HG02642 (cell line): ENCODE measurements around the gene SEC61A2.
"Not testable (repeated sequence)": the region's sequence is repeated elsewhere in the genome, so short reads cannot be mapped to it uniquely, and the experiment has no call there.

Source experiments
- ATAC-seq: cut with Tn5 transposase; IDR thresholded peaks from one replicate; pipeline ENCODE4 v1.9.1; 2021; ENCODE audit warnings: mild to moderate bottlenecking; ENCODE audit not compliant: unreplicated experiment, poor library complexity

Gene SEC61A2

DNA sequence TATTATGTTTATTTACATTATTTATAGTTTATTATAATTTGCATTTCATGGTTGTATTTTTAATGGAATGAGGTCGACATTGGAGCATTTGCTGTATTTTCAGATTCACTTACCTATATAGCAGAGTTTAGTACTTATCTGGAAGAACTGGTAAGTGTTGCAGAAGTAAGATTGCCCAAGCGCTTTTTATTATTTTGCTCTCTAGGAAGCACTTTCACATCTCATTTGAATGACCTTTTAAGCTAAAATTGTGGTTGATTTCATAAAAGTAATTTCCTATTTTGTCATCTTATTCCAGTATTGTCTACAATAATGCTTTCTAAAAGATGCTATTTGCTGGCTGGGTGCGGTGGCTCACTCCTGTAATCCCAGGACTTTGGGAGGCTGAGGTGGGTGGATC lies 28.6 kb downstream of the SEC61A2 start:
- no peak for ATAC-seq

DNA sequence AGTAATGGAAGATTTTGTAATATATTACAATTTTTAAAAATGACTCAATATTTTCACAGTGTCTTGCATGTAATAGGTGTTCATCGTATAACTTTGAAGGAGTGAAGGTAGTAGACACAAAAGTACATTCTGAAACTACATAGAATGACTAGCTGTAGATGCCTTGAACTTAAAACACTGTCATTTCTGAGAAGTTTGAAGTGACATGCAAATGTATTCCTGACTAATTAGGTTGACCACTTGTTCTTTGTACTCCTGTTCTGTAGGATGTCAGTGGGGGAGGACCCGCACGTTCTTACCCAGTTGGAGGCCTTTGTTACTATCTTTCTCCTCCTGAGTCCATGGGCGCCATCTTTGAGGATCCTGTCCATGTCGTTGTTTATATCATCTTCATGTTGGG lies 31.2 kb downstream of the SEC61A2 start:
- no peak for ATAC-seq

DNA sequence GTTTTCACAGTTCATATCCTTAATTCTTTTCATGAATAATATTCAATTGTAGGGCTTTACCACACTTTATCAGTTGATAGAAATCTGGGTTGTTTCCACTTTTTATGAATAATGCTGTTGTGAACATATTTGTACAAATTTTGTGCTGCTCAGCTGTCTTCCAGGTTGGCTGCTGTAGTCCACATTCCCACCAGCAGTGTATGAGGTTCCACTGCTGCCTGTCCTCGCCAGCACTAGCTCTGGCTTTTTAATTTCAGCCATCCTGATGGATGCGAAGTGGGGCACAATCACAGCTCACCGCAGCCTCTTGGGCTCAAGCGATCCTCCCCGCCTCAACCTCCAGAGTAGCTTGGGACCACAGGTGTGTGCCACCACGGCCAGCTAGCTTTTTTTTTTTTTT lies 33.5 kb downstream of the SEC61A2 start:
- ATAC-seq, result no peak

DNA sequence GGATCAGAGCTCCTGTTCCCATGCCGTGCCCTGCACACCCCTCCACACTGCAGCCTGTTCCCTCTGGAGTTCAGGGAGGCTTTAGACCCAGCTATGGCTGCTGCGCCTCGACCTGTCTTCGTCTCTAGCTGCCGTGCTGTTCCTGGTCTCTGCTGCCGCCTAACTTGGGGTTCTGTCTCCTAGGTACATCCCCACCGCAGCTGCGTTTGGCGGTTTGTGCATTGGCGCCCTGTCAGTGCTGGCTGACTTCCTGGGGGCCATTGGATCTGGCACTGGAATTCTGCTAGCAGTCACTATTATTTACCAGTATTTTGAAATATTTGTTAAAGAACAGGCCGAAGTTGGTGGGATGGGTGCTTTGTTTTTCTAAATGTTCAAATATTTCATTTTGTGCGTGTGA lies 34.6 kb downstream of the SEC61A2 start:
- ATAC-seq, result no peak

DNA sequence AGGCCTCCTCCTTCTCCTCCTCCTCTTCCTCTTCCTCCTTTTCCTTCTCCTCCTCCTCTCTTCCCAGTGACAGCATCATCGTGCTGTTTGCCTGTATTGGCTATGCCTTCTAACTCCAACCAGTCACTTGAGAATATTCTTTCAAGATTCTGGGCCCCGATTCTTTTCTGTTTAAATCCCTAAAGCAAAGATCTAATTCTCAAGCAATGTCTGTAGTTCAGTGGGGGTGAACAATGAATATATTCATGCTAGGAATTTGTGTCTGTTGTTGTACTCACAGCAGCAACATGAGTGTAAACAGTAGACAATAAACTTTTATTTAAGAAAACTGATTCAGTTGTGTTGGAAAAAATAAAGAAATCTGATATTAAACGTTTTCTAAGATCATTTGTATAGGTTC lies 35.6 kb downstream of the SEC61A2 start:
- ATAC-seq, result no peak

DNA sequence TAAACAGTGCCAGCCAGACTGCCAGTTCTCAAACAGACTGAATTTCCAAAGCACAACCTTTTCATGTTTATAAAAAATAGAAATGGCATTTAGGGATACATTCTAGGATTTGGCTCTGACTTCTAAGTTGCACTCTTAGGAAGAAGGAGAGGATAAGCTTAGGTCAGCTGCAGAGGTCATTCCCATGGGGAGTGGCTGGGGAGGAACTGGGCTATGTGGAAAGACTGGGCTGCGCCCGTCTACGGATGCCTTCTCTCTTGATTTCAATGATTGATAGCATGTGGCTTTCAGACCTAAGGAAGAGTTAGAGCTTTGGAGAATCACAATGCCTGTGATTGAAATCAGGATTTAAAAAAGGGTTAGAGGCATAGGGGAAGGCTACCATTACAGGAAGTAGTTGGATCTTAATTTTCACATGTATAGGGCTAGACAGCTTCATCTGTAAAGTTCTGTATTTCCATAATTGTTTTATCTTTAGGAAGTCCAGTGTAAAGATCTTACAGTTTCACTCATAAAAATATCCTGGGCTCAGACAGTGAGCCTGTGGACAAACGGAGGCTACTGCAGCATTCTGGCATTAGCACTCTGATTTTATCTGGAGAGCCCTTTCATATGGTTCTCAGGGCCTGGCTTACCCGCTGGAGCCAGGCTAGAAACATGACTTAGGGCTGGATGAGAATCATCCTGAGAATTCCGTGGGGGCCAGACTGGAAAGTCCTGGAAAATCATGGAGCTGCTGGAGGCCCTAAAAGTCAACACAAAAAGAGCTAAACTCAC lies 36.7 kb downstream of the SEC61A2 start:
- ATAC-seq, result no peak

DNA sequence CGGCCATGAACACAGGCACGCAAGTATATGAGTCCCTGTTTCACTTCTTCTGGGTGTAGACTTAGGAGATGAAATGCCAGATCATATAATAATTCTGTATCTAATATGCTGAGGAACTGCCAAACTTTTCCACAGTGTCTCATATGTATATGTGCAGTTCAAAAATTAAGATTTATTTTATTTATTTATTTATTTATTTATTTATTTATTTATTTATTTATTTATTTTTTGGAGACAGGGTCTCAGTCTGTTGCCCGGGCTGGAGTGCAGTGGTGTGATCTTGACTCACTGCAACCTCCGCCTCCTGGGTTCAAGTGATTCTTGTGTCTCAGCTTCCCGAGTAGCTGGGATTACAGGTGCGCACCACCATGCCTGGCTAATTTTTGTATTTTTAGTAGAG lies 42.0 kb downstream of the SEC61A2 start:
- not testable (repeated sequence) for ATAC-seq

DNA sequence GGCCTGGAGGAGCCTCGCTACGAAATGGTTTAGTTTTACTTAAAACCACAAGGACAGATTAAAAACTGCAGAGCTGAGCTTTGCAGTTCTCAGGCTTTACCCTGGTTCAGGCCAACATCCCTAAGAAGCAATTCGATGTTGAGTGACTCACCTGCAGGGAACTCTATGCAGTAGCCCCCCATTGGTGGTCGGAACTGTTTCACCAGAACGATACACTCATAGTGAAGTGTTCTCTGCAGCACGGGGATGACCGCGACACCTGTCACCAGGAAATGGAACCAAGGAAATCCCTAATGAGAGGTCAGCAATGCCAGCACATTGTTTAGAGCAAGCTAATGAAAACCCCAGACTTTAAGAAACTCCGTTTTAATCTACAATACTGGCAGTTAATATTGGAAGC lies 48.2 kb downstream of the SEC61A2 start:
- no peak for ATAC-seq

DNA sequence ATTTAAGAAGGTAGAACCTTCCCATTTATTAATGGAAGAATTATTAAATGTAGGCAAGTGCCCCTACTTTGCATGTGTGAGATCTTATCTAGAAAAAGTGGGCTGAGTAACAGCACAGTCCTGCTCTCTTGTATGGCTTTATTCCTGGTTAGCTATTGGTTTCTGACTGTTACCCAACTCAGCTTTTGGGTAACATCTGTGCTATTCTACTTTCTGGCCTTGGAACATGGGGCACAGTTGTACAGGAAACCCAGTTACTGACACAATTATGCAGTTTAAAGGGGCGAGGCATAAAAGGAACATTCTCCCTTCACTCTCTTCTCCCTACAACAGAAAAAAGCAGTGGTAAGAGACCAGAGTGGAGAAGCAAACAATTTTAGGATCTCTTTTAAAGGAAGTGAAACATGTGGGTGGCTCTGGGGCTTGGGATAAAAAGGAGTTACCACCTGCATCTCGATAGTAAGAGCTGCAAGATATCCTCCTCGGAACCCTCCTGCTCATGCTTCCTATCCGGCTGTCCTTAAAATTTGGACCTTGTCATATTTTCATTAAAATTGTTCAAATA lies 50.2 kb downstream of the SEC61A2 start:
- ATAC-seq, result no peak

DNA sequence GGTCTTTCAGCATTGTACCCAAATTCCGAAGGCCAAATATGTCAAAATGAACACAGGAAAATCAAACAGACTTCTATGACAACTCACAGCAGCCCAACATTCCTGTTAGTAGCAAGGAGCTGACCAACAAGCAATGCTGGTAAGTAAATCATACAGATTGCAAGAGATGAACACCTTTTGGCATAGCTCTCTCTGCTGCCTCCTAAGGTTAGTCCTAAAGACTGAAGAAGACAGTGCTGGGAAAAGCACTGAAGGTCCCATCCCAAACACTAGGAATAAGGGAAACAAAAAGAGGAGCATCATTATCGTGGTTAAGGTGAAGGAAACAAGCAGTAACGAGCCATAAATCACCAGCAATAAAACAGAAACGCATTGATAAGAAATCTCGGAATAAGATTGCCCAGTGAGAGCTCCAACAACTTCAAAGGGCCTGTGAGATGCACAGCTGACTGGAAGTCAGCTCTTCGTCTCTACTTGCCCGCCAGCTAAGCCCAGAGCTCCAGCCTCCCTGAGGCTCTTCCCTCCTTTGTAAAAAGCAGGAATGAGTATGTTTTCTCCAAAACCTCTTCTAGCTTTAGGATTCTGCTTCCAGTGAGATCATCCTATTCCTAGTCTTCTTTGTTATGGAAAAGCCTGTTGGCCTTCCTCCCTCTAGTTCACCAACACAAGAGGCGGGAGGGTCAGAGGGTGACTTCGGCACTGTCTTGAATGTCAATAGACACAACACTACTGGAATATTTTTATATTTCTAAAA lies 50.9 kb downstream of the SEC61A2 start:
- ATAC-seq, result no peak

DNA sequence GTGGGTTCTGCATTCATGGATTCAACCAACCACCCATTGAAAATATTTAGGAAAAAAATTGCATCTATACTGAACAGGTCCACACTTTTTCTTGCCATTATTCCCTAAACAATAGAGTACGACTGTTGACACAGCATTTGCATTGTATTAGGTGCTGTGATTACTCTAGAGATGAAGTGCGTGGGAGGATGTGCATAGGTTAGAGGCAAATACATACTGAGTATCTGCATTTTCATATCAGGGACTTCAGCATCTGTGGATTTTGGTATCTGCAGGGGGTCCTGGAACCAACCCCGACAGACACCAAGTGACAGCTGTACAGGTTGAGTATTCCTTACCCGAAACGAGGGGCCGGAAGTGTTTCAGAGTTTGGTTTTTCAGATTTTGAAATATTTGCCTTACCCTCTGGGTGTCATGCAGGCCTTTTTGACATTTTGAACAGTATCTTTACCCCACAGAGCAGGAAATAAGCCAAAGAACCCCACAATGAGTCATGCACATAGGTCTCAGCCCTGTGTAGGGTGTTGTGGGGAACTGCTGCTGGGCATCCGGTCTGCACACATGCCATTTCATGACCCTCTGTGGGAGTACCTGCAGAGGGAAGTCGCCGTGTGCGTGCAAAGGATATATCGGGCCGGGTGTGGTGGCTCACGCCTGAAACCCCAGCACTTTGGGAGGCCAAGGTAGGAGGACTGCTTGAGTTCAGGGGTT lies 51.7 kb downstream of the SEC61A2 start:
- ATAC-seq, result peak; percentile 69

DNA sequence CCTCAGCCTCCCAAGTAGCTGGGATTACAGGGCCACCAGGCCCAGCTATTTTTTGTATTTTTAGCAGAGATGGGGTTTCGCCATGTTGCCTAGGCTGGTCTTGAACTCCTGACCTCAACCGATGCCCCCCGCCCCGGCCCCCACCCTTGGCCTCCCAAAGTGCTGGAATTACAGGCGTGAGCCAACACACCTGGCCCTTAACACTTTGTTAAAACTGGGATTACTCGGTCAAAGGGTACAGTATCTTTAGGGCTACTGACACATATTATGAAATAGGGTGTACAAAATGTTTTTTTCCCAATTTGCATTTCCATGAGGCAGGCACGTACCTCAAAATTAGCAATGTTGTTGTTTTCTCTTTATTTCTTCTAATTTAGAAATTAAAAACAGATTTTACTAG lies 54.7 kb downstream of the SEC61A2 start:
- no peak for ATAC-seq

DNA sequence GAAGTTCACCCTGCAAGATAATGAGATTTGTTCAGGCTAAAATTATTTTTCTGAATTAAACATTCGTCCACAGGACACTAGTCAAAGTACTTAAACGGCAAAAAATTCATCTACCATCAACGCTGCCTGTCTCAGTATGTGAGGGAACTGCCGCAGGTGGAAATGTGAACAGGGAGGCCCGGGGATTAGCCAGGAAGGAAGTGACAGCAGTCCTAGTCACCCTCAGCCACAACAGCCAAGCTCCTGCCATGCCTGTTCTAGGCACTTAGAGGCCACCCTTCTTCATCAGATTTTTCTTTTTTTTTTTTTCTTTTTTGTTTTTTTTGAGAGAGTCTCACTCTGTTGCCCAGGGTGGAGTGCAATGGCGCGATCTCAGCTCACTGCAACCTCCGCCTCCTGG lies 56.8 kb downstream of the SEC61A2 start:
- ATAC-seq, result no peak

DNA sequence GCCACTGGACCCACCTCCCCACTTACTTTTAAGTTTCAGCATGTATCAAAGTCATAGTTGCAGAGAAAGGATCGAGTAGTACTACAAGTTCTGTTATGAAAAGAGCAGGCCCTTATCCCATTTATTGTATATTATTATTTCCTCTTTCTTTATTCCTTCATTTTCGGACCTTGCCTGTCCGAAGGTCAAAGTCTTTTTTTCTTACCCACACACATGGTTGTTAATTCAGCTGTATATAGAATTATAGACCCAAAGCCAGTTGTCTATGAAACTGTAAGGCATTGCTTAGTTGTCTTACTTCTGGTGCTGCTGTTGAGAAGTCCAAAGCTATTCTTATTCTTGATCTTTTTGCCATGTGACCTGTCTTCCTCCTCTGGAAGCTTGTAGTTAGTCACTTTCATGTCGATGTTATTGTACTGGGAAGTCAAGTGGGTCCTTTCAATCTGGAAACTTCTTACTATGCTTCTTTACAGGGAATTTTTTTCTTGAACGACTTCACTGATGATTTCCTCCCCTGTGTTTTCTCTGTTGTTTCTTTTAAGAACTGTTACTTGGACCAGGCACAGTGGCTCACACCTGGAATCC lies 57.9 kb downstream of the SEC61A2 start:
- no peak for ATAC-seq

DNA sequence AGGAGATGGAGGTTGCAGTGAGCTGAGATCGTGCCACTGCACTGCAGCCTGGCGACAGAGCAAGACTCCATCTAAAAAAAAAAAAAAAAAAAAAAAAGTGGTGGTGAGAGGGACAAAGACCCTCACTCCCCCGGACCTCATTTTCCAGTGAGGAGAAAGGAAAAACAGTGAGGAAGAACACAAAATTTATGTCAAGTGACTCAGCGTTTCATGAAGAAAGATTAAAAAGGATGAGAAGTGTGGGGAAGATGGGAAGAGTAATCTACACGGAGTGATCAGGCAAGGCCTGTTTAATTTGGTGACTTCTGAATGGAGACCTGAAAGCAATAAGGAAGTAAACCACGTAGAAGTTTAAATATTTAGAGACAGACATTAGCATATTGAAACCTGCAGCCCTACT lies 59.2 kb downstream of the SEC61A2 start:
- no peak for ATAC-seq

DNA sequence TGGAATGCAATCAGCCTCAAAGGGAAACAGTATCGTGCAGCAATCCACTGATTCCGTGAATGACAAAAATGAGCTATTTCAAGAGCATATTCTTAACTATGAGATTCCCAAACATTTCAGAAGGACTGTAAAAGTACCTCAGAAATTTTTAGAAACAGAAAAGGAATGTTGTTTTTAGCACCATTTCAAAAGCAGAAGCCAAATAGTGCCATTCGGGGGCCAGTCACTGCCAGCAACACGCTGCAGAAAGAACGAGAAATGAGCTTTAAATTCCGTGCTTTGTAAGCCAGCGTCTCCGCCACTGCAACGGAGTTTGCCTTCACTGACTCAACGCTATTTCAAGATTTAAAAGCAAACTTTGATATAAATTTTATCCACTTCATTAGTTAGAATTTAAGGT lies 59.9 kb downstream of the SEC61A2 start:
- ATAC-seq, result no peak

DNA sequence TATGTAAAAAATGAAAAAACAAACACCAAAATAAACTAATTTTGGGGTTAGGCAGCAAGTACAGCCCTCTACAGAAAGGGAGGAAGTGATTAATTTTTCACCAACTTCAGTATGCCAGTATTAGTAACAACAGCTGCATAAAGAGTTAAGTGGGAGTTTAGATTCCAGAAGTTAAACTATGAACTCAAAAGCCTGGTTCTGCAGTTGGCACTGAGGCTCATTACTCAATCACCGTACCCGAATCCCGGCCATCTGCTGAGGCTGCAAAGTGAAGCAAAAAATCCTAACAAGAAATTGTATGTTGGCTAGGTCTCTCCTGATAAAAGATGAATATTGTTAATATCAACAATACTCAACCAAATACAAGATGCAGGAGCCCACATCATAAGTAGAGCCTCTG lies 62.2 kb downstream of the SEC61A2 start:
- no peak for ATAC-seq

DNA sequence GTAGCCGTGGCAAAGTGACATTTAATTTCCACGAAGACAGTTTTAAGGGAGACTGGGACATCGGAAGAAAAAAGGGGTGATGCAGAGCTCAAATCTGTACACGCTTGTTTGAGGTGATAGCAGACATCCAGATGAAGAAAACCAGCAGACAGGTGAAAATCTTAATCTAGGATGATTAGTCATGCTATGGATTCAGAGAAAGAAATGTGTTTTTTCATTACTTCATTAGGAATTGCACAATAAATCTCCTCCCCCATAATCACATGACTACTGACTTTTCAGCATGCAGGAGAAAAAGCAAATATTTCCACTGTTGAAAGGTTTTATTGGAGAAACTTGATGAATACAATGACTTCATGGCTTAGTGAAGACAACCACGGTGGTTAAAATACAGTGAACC lies 63.7 kb downstream of the SEC61A2 start:
- ATAC-seq, result no peak

DNA sequence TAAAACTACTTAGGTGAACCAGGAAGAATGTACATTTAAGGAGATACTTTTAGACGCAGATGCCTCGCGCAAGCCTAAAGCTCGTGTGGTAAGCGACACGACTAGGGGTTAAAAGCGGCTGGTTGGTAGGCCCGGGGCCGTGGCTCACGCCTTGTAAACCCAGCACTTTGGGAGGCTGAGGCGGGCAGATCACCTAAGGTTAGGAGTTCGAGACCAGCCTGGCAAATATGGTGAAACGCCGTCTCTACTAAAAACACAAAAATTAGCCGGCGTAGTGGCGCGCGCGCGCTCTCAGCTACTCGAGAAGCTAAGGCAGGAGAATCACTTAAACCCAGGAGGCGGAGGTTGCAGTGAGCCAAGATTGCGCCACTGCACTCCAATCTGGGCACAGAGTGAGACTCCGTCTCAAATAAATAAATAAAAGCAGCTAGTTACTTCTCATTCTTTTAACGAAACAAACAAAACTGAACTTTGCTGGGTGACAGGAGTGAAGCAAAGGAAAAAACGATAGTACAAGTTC lies 65.3 kb downstream of the SEC61A2 start:
- no peak for ATAC-seq

DNA sequence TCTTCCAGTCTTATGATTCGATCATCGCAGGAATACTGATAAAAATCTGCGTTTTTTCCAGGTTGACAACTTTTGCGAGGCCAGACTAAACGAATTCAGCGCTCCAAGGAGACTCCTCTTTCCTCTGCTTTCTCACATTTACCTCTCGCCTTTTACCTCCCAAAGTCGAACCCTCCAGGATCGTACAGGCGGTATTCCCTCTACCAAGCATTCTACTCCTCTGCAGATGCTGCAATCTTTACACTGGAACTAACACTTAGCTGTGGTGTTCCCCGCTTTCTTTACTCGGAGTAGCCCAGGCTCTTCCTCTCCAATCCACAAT lies 65.8 kb downstream of the SEC61A2 start:
- ATAC-seq, result peak; percentile 16
